Heart right ventricle (tissue), 16 donors: Measurements from ENCODE around the gene CHEK2. TPM values are rescaled to one million over a fixed set of nuclear protein-coding genes. Genes with fewer than 3 reads are reported as not detected.
"Not testable (repeated sequence)": the region's sequence is repeated elsewhere in the genome, so short reads cannot be mapped to it uniquely, and the experiment has no call there.

Experiments used
- ATAC-seq, 8 donors: fragments of 200-7000 bp; cut with Tn5 transposase; one replicate each; pipeline ENCODE4 v1.9.1; 2020; ENCODE audit warnings: mild to moderate bottlenecking in 8 of 8, moderate library complexity in 8 of 8, moderate number of reproducible peaks in 1 of 8
- DNase-seq, 2 donors: peaks; one replicate each; pipeline ENCODE4 v3.0.0-alpha.2; 2020
- H3K27ac ChIP-seq, 10 donors: fragments of 200-600 bp; sonication (generic) in 2 of 10; one replicate each; pipeline versions ENCODE4 v1.5.0 to v1.8.0; 2020 to 2022; ENCODE audit warnings: mild to moderate bottlenecking in 3 of 10
- H3K27me3 ChIP-seq, 7 donors: fragments of 200-600 bp; one replicate each; pipeline ENCODE4 v1.8.0; 2021 to 2022; ENCODE audit warnings: mild to moderate bottlenecking in 2 of 7
- H3K36me3 ChIP-seq, 9 donors: fragments of 200-600 bp; sonication (generic) in 1 of 9; one replicate each; pipeline versions ENCODE4 v1.5.0 to v1.8.0; 2020 to 2022; ENCODE audit warnings: mild to moderate bottlenecking in 2 of 9
- H3K4me1 ChIP-seq, 9 donors: fragments of 200-600 bp; sonication (generic) in 1 of 9; one replicate each; pipeline versions ENCODE4 v1.5.0 to v1.8.0; 2020 to 2022; ENCODE audit warnings: mild to moderate bottlenecking in 4 of 9
- H3K4me3 ChIP-seq, 10 donors: fragments of 200-600 bp; sonication (generic) in 2 of 10; one replicate each; pipeline versions ENCODE4 v1.5.0 to v1.8.0; 2020 to 2022; ENCODE audit warnings: mild to moderate bottlenecking in 7 of 10, moderate library complexity in 2 of 10
- H3K9me3 ChIP-seq, 11 donors: fragments of 200-600 bp in 10 of 11; sonication (generic) in 2 of 11; one replicate each; pipeline versions ENCODE4 v1.5.0 to v1.8.0; 2013 to 2022; ENCODE audit warnings: mild to moderate bottlenecking in 2 of 11, control low read depth in 1 of 11, moderate library complexity in 1 of 11
- WGBS, 2 donors: extraction: QIAGEN DNeasy Blood & Tissue Kit; methylation state at CpG; one replicate each; pipeline ENCODE4 v1.1.7; 2013; ENCODE audit warnings: inconsistent platforms in 1 of 2; 5-methylcytosine and 5-hydroxymethylcytosine counted together
- intact Hi-C, 10 donors: fragments of 100-400 bp; cut with DNase I; formaldehyde crosslinking; loops; one replicate each; pipeline versions ENCODE4 v1.11.1 to v1.14.2; 2022
- polyA plus RNA-seq, 2 donors: library from polyadenylated mRNA; stranded (reverse); fragments of 200-250 nt; gene quantifications; one replicate each; pipeline ENCODE4 v1.2.3, GENCODE V29; 2013
- total RNA-seq, 10 donors: library from RNA; stranded (reverse); fragmentation: NEBNext Ultra II Directional in 3 of 10; extraction: Animal tissue kit (Norgen Biotek cat#: 25700) in 3 of 10; gene quantifications; one replicate each; pipeline versions ENCODE4 v1.2.1 to v1.2.4, GENCODE V29; 2021 to 2023
- TF ChIP-seq, protein P1 (sequence below), 9 donors: fragments of 200-600 bp; sonication (generic) in 2 of 9; IDR thresholded peaks; one replicate each; pipeline versions ENCODE4 v1.5.0 to v1.8.0; 2021 to 2022; ENCODE audit warnings: antibody characterized with exemption in 9 of 9, mild to moderate bottlenecking in 5 of 9, moderate library complexity in 1 of 9
- donor health status: Arrhythmogenic right ventricular cardiomyopathy.
- donor health status: ischemic (EF 13 %, LVEDD 7.1; RV severe dilation, severe dysfunction).
- donor health status: healthy with polysubstance abuse.
- donor health status: DM: no; HTN: yes; CAD: no.
- donor health status: DM: no; HTN: no; CAD: no.
- donor health status: ischemic (EF 25% LVEDD 6.9; RV normal size, moderate dysfunction).
- donor health status: ischemic (EF 25% LVEDD 5.7; RV mildly dilated, moderate dysfunction).
- donor health status: healthy.
- donor health status: DM: yes; HTN: yes; CAD: no.
- donor health status: Ischemic cardiomyopathy.
- donor health status: ischemic (EF 35%, LVEDD 5.7; RV mildly dilated, moderate dysfunction).
- donor health status: nonischemic (EF 11% LVEDD 7.7; RV severe dilation, severe dysfunction).
- donor health status: DM: yes; HTN: yes; CAD: no.
- donor health status: PGD.
- donor health status: ischemic (EF 29% LVEDD 5.4; RV normal size, mild dysfunction).
- donor health status: nonischemic (EF 23%, LVEDD 6.1; RV moderate dilation, normal function).

CHEK2 gene
- total and polyA plus RNA-seq, 12 donors, result 0.74 to 8.0 (median 1.7) TPM

DNA sequence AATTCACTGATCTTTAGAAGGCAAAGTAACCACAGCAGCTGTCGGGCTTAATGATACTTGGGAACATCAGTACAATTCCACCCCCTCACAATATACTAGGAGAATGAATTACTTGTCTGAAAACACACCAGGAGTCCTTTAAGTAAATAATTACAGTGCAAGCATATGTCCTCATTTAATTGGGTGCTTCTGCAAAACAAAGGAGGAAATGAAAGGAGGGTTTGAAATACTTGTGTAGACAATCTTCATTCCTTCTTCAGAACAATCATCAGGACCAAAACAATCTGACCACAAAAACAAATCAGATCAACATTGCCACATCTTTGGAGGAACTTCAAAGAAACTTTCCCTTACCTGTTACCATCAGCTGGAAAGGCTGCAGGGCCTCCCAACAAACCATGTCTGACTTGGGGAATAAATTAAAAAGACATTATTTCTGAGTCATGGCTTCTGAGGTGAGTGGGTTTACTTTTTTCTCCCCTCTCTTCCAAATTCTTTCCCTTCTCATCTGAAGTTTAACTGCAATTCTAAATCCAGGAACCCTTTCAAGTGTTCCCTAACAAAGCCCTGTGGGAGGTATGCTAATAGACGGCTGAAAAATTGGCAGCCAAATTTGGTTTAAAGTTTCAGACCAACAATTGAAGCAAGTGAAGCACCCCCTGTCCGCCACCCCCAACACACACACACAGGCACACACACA is 18.4 kb upstream of the CHEK2 start:
- TF ChIP-seq, protein P1, sequence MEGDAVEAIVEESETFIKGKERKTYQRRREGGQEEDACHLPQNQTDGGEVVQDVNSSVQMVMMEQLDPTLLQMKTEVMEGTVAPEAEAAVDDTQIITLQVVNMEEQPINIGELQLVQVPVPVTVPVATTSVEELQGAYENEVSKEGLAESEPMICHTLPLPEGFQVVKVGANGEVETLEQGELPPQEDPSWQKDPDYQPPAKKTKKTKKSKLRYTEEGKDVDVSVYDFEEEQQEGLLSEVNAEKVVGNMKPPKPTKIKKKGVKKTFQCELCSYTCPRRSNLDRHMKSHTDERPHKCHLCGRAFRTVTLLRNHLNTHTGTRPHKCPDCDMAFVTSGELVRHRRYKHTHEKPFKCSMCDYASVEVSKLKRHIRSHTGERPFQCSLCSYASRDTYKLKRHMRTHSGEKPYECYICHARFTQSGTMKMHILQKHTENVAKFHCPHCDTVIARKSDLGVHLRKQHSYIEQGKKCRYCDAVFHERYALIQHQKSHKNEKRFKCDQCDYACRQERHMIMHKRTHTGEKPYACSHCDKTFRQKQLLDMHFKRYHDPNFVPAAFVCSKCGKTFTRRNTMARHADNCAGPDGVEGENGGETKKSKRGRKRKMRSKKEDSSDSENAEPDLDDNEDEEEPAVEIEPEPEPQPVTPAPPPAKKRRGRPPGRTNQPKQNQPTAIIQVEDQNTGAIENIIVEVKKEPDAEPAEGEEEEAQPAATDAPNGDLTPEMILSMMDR (IDR thresholded peaks at IDR 0.05), result no peak
- no peak overlapping the region for H3K27ac ChIP-seq
- ATAC-seq (no peak), DNase-seq (no peak)
- intact Hi-C loops, result no loop called here
- H3K36me3 ChIP-seq, result peaks cover 0 to 12% (median 0%) of the 10 kb centered on the region in 9 donors
- H3K27me3 ChIP-seq, result no peaks in the 10 kb centered on the region
- peaks cover 0 to 14% (median 0%) of the 10 kb centered on the region in 9 donors for H3K4me1 ChIP-seq
- no peak overlapping the region for H3K4me3 ChIP-seq
- 78 to 81% methylated on average over 3 of the region's 3 CpGs for WGBS, 2 donors
- H3K9me3 ChIP-seq, result no peaks in the 10 kb centered on the region

DNA sequence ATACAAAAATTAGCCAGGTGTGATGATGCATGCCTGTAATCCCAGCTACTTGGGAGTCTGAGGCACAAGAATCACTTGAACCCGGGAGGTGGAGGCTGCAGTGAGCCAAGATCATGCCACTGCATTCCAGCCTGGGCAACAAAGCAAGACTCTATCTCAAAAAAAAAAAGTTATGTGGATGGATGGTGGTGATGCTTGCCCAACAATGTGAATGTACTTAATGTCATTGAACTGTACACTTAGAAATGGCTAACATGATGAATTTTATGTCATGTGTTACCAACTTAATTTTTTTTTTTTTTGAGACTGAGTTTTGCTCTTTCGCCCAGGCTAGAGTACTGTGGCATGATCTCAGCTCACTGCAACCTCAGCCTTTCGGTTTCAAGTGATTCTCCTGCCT is 12.9 kb upstream of the CHEK2 start:
- 98 to 99% methylated on average over 3 of the region's 3 CpGs for WGBS, 2 donors
- H3K9me3 ChIP-seq, H3K27ac ChIP-seq, DNase-seq, intact Hi-C loops, H3K27me3 ChIP-seq, ATAC-seq, H3K4me3 ChIP-seq: not testable (repeated sequence)
- Histone ChIP-seq H3K4me1 (peaks cover 0 to 14% (median 0%) of the 10 kb centered on the region in 9 donors), H3K36me3 (peaks cover 0 to 50% (median 12%) of the 10 kb centered on the region in 9 donors)

DNA sequence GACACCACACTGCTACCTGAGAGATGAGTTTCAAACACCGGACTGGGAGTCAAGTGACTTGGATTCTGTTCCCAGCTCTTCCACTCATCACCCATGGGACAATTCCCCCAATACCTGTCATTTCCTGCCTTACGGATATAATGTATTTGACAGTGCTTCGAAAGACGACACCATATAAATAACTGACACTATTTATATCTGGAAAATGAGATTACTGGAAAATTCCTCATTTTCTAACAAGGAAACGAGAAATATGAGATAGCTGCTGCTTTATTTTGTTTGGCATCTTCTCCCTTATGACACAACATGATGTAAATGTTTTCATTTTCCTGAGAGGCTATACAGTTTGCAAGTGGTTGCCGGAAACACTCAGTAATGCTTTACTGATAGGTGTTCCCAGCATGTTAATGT is 8.9 kb upstream of the CHEK2 start:
- Histone ChIP-seq H3K27me3 (no peaks in the 10 kb centered on the region), H3K27ac (peak overlapping the region in 2 of 10 donors; percentile 9 to 49), H3K4me1 (peaks cover 0 to 23% (median 0%) of the 10 kb centered on the region in 9 donors), H3K4me3 (no peak overlapping the region), H3K36me3 (peaks cover 0 to 82% (median 45%) of the 10 kb centered on the region in 9 donors), H3K9me3 (no peaks in the 10 kb centered on the region)
- WGBS, 2 donors, result 48 to 51% methylated on average over 6 of the region's 6 CpGs
- ATAC-seq (peak in 2 of 8 donors; percentile 40 to 49), DNase-seq (no peak)
- TF ChIP-seq, protein P1 (IDR thresholded peaks at IDR 0.05), result no peak
- intact Hi-C loops, result no loop called here

DNA sequence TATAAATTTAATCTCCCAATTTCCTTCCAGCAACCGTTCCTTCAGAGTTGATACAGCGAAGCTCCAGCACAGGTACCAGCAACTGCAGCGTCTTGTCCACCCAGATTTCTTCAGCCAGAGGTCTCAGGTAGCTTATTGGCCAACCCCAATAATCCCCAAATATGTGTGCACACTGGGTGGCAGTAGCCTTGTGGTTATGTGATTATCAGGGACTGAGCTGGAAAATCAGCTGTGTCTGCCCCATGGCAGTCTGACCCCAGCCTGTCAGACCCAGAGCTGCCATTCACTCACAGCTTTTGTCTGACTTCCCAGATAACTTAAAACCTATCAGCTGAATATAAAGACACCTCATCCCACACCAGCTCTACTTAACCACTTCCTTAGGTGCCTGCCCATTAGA is 2.2 kb upstream of the CHEK2 start:
- DNase-seq, result no peak
- no peak overlapping the region for H3K27ac ChIP-seq
- TF ChIP-seq, protein P1 (IDR thresholded peaks at IDR 0.05), result no peak
- WGBS, 2 donors, result 95 to 97% methylated on average over 3 of the region's 3 CpGs
- no peak overlapping the region for H3K4me3 ChIP-seq
- H3K4me1 ChIP-seq, result peaks cover 3 to 28% (median 14%) of the 10 kb centered on the region in 9 donors
- no peaks in the 10 kb centered on the region for H3K9me3 ChIP-seq
- intact Hi-C loops, result loop anchor here in 4 of 10 donors (2.0 to 10.0 kb wide), 4 partner anchors 29 to 139 kb away; partner anchors contain the start of genes CCDC117 (in 2 of the 4) and TTC28 (in 1 of the 4)
- no peaks in the 10 kb centered on the region for H3K27me3 ChIP-seq
- H3K36me3 ChIP-seq, result peaks cover 0 to 58% (median 45%) of the 10 kb centered on the region in 9 donors
- no peak for ATAC-seq

GRCh38 chr22:28742562-28742962 is 942 bp upstream of the CHEK2 start:
- no peaks in the 10 kb centered on the region for H3K27me3 ChIP-seq
- intact Hi-C loops, result loop anchor here in 4 of 10 donors (1.0 to 10.0 kb wide), 5 partner anchors 30 to 138 kb away; partner anchors contain the start of genes CCDC117 (in 2 of the 4), TTC28 (in 1 of the 4) and XBP1 (in 1 of the 4)
- TF ChIP-seq, protein P1 (IDR thresholded peaks at IDR 0.05), result no peak

More at GRCh38 chr22:28742562-28742962, 942 bp upstream of the CHEK2 start:
- ATAC-seq (no peak), DNase-seq (no peak)
- peaks cover 0 to 45% (median 32%) of the 10 kb centered on the region in 9 donors for H3K36me3 ChIP-seq
- no peaks in the 10 kb centered on the region for H3K9me3 ChIP-seq
- H3K4me3 ChIP-seq, result peak overlapping the region in 9 of 10 donors; percentile 70 to 100 (median 80)
- peaks cover 3 to 22% (median 14%) of the 10 kb centered on the region in 9 donors for H3K4me1 ChIP-seq
- 3% methylated on average over 10 of the region's 10 CpGs for WGBS, 2 donors
- peak overlapping the region in 9 of 10 donors; percentile 91 to 100 (median 98) for H3K27ac ChIP-seq
